ENCODE measurements around the gene ERP27. TPM values are rescaled to one million over a fixed set of nuclear protein-coding genes. Genes with fewer than 3 reads are reported as not detected.

Gene ERP27
- total RNA-seq, 1 experiment from 2014 or later, result not detected

DNA sequence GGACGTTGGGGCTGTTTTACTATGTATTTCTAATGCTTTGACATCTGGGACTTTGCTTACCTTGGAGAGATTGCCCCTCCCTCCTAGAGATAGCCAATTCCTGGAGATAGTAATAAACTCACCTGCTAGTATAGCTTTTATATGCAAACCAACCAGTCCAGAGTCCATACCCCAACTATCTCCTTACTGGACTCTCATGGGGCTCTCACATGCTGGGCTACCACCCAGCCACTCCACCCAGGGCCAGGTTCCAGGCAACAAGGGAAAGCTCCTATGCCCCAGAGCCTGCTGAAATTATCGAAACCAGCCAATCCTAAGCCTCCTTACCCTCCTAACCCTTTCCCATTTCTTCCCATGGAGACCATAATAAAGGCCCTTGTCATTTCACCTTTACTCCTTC, 27.2 kb downstream of the ERP27 start:
- DNase-seq (ENCODE audit: low read depth, low spot score), result no peak
- no peak for ATAC-seq
- Histone ChIP-seq H3K4me3 (ENCODE audit: low read depth in 2 of 2, low read length in 2 of 2) (no peak overlapping the region), H3K36me3 (ENCODE audit: control insufficient read depth, insufficient read depth, low read length) (no peaks in the 10 kb centered on the region), H3K27me3 (ENCODE audit: control insufficient read depth, insufficient read depth, low read length) (no peaks in the 10 kb centered on the region), H3K4me1 (ENCODE audit: control insufficient read depth, insufficient read depth, low read length) (no peaks in the 10 kb centered on the region), H3K9me3 (ENCODE audit: control insufficient read depth, insufficient read depth, low read depth, low read length) (no peaks in the 10 kb centered on the region), H3K27ac (ENCODE audit: low read length) (no peak overlapping the region)
- intact Hi-C loops (cut with micrococcal nuclease; ENCODE audit: unreplicated experiment) (no loop called here), in situ Hi-C loops (cut with HindIII; ENCODE audit: low pct_unique_long_range_greater_than_20kb, low sequenced_read_pairs) (no loop called here)
- CTCF ChIA-PET, result no interaction called here
- no peak for TF ChIP-seq SIN3A (IDR thresholded peaks at IDR 0.05; ENCODE audit: borderline replicate concordance, insufficient read depth, low read depth, low read length)
- TF ChIP-seq, protein P1, sequence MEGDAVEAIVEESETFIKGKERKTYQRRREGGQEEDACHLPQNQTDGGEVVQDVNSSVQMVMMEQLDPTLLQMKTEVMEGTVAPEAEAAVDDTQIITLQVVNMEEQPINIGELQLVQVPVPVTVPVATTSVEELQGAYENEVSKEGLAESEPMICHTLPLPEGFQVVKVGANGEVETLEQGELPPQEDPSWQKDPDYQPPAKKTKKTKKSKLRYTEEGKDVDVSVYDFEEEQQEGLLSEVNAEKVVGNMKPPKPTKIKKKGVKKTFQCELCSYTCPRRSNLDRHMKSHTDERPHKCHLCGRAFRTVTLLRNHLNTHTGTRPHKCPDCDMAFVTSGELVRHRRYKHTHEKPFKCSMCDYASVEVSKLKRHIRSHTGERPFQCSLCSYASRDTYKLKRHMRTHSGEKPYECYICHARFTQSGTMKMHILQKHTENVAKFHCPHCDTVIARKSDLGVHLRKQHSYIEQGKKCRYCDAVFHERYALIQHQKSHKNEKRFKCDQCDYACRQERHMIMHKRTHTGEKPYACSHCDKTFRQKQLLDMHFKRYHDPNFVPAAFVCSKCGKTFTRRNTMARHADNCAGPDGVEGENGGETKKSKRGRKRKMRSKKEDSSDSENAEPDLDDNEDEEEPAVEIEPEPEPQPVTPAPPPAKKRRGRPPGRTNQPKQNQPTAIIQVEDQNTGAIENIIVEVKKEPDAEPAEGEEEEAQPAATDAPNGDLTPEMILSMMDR (IDR thresholded peaks at IDR 0.05), result no peak
- TF ChIP-seq, protein P2, sequence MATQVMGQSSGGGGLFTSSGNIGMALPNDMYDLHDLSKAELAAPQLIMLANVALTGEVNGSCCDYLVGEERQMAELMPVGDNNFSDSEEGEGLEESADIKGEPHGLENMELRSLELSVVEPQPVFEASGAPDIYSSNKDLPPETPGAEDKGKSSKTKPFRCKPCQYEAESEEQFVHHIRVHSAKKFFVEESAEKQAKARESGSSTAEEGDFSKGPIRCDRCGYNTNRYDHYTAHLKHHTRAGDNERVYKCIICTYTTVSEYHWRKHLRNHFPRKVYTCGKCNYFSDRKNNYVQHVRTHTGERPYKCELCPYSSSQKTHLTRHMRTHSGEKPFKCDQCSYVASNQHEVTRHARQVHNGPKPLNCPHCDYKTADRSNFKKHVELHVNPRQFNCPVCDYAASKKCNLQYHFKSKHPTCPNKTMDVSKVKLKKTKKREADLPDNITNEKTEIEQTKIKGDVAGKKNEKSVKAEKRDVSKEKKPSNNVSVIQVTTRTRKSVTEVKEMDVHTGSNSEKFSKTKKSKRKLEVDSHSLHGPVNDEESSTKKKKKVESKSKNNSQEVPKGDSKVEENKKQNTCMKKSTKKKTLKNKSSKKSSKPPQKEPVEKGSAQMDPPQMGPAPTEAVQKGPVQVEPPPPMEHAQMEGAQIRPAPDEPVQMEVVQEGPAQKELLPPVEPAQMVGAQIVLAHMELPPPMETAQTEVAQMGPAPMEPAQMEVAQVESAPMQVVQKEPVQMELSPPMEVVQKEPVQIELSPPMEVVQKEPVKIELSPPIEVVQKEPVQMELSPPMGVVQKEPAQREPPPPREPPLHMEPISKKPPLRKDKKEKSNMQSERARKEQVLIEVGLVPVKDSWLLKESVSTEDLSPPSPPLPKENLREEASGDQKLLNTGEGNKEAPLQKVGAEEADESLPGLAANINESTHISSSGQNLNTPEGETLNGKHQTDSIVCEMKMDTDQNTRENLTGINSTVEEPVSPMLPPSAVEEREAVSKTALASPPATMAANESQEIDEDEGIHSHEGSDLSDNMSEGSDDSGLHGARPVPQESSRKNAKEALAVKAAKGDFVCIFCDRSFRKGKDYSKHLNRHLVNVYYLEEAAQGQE (IDR thresholded peaks at IDR 0.05; ENCODE audit: insufficient read depth in 1 of 2, low read depth in 2 of 2, low read length in 1 of 2), result no peak
- TF ChIP-seq POLR2AphosphoS5 (IDR thresholded peaks at IDR 0.05; ENCODE audit: low read depth, low read length), result no peak
- no peak for TF ChIP-seq TCF7L2 (IDR thresholded peaks at IDR 0.05; ENCODE audit: low read depth, low read length)
- POLR2A ChIA-PET, result no interaction called here
- no TSS peak for BruUV-seq (replicated peaks)

DNA sequence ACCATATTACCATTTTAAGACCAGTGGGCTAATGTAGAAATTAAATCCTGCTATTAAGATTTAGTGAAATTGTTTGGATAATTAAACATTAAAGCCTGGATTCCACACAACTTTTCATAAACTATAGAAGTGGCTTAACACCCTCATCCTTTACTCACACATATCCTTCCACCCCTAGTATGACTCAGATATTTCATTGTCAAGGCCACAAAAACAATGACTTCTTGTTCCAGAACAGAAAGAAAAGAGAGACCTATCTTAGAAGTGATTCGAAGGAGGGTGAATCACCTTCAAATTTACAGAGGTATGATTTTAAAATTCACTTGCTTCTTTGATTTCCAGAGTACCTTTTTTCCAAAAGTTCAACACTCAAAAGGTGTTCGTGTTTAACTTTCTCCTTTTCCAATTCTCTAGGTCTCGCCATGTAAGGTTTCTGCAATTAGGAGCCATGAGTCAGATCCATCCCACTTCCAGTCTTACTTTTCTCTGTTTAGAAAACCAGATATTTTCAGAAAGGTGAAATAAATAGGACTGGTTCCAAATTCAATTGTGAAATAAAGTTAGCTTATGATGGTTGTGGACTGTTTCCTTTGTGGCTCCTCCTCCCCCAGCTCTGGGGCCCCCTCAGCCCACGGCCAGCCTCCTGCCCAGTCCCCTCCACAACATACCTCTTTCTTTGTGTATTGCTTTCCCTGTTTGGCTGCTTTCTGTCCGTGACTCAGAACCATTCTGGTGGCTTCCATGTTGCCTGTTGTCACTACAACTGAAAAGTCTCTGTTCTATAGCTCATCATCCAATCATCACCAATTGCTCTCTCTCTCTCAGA, 28.0 kb downstream of the ERP27 start:
- BruUV-seq (replicated peaks), result no TSS peak
- intact Hi-C loops (cut with micrococcal nuclease; ENCODE audit: unreplicated experiment) (no loop called here), in situ Hi-C loops (cut with HindIII; ENCODE audit: low pct_unique_long_range_greater_than_20kb, low sequenced_read_pairs) (no loop called here)
- ChIA-PET POLR2A (no interaction called here), CTCF (no interaction called here)
- Histone ChIP-seq H3K27ac (ENCODE audit: low read length) (no peak overlapping the region), H3K9me3 (ENCODE audit: control insufficient read depth, insufficient read depth, low read depth, low read length) (no peaks in the 10 kb centered on the region), H3K4me3 (ENCODE audit: low read depth in 2 of 2, low read length in 2 of 2) (no peak overlapping the region), H3K36me3 (ENCODE audit: control insufficient read depth, insufficient read depth, low read length) (no peaks in the 10 kb centered on the region), H3K27me3 (ENCODE audit: control insufficient read depth, insufficient read depth, low read length) (no peaks in the 10 kb centered on the region), H3K4me1 (ENCODE audit: control insufficient read depth, insufficient read depth, low read length) (no peaks in the 10 kb centered on the region)
- no peak for TF ChIP-seq POLR2AphosphoS5 (IDR thresholded peaks at IDR 0.05; ENCODE audit: low read depth, low read length)
- TF ChIP-seq SIN3A (IDR thresholded peaks at IDR 0.05; ENCODE audit: borderline replicate concordance, insufficient read depth, low read depth, low read length), result no peak
- TF ChIP-seq, protein P2 (IDR thresholded peaks at IDR 0.05; ENCODE audit: insufficient read depth in 1 of 2, low read depth in 2 of 2, low read length in 1 of 2), result no peak
- TF ChIP-seq, protein P1 (IDR thresholded peaks at IDR 0.05), result no peak
- TF ChIP-seq TCF7L2 (IDR thresholded peaks at IDR 0.05; ENCODE audit: low read depth, low read length), result no peak
- no peak for DNase-seq (ENCODE audit: low read depth, low spot score)
- ATAC-seq, result no peak
